HCT116 (cell line): ENCODE data around the gene SRGAP3. TPM values are rescaled to one million over a fixed set of nuclear protein-coding genes. Genes with fewer than 3 reads are reported as not detected.

Source experiments
- ATAC-seq: fragments of 200-7000 bp; cut with Tn5 transposase; 2 replicates; pipeline ENCODE4 v1.9.1; 2020; ENCODE audit warnings: mild to moderate bottlenecking, moderate library complexity
- BruUV-seq: library from RNA; stranded (reverse); fragments of 400-500 nt; replicated peaks from 2 replicates; lab custom pipeline; 2021; lab: Mats Ljungman, UMichigan
- CTCF ChIA-PET: fragments of 300-600 bp; sonication (Branson Sonifier 250); formaldehyde crosslinking; loops from one replicate; lab custom pipeline; 2021; ENCODE audit warnings: antibody characterized with exemption; lab: Charles Lee
- POLR2A ChIA-PET: fragments of 300-600, 350-600 bp; sonication (Branson Sonifier 250); formaldehyde crosslinking; loops from one replicate; lab custom pipeline; 2021; ENCODE audit warnings: antibody characterized with exemption; lab: Charles Lee
- RAD21 ChIA-PET, 2 experiments: fragments of 300-600 bp; sonication (Branson Sonifier 250); formaldehyde crosslinking; loops; one replicate each; lab custom pipeline; 2023; ENCODE audit warnings: low total read pairs in 2 of 2; ENCODE audit not compliant: uncharacterized antibody in 2 of 2, unreplicated experiment in 2 of 2, low non-redundant PET in 1 of 2; lab: Charles Lee
- DNase-seq: peaks from one replicate; pipeline ENCODE4 v3.0.0-alpha.2; 2010; ENCODE audit warnings: low read depth, low spot score
- H2AFZ ChIP-seq: fragments of 200-600 bp; shearing (Covaris generic), sonication (generic); 2 replicates; pipeline ENCODE4 v1.6.1; 2017; ENCODE audit warnings: low read depth, mixed run types, mixed read lengths, antibody characterized with exemption, low read length; ENCODE audit not compliant: poor library complexity, severe bottlenecking
- H3K27ac ChIP-seq: 2 replicates; pipeline ENCODE4 v1.5.1; 2012; ENCODE audit warnings: low read depth, low read length
- H3K27me3 ChIP-seq: fragments of 200-600 bp; sonication (generic); 2 replicates; pipeline ENCODE4 v1.6.1; 2016; ENCODE audit warnings: mixed run types, low read length, mixed read lengths; ENCODE audit not compliant: insufficient read depth
- H3K36me3 ChIP-seq, 2 experiments: fragments of 200-500 bp in 1 of 2; fragments of 200-600 bp in 1 of 2; sonication (Bioruptor generic) in 1 of 2; sonication (generic) in 1 of 2; 2 replicates each; pipeline versions ENCODE4 v1.5.1 to v1.6.1; 2014 to 2016; ENCODE audit warnings: low read length in 2 of 2, inconsistent platforms in 1 of 2, mixed read lengths in 1 of 2, mixed run types in 1 of 2; ENCODE audit not compliant: insufficient read depth in 2 of 2, control insufficient read depth in 1 of 2
- H3K4me1 ChIP-seq, 2 experiments: fragments of 200-600 bp in 1 of 2; sonication (generic) in 1 of 2; 2 replicates each; pipeline versions ENCODE4 v1.5.1 to v1.6.1; 2012 to 2017; ENCODE audit warnings: low read length in 2 of 2, inconsistent platforms in 1 of 2, mild to moderate bottlenecking in 1 of 2, mixed read lengths in 1 of 2, mixed run types in 1 of 2, moderate library complexity in 1 of 2; ENCODE audit not compliant: insufficient read depth in 2 of 2, control insufficient read depth in 1 of 2
- H3K4me2 ChIP-seq: fragments of 200-600 bp; sonication (generic); 2 replicates; pipeline ENCODE4 v1.6.1; 2017; ENCODE audit warnings: mixed run types, low read length, mixed read lengths
- H3K4me3 ChIP-seq, 2 experiments: fragments of 200-600 bp in 1 of 2; sonication (generic) in 1 of 2; replicated peaks in 1 of 2; 2 replicates each; pipeline ENCODE4 v1.5.1; 2011 to 2016; ENCODE audit warnings: low read length in 2 of 2, control low read depth in 1 of 2, low read depth in 1 of 2, mild to moderate bottlenecking in 1 of 2, mixed read lengths in 1 of 2, mixed run types in 1 of 2
- H3K79me2 ChIP-seq: fragments of 200-600 bp; sonication (generic); 2 replicates; pipeline ENCODE4 v1.6.1; 2017; ENCODE audit warnings: mild to moderate bottlenecking, mixed run types, low read length, moderate library complexity, mixed read lengths; ENCODE audit not compliant: insufficient read depth
- H3K9ac ChIP-seq: fragments of 200-600 bp; sonication (generic); 2 replicates; pipeline ENCODE4 v1.6.1; 2016; ENCODE audit warnings: low read length, mixed read lengths
- H3K9me2 ChIP-seq: fragments of 200-600 bp; sonication (generic), shearing (Covaris generic); 2 replicates; pipeline ENCODE4 v1.6.1; 2017; ENCODE audit warnings: mixed run types, mild to moderate bottlenecking, moderate library complexity; ENCODE audit not compliant: insufficient read depth
- H3K9me3 ChIP-seq, 2 experiments: fragments of 200-500 bp in 1 of 2; fragments of 200-600 bp in 1 of 2; sonication (Bioruptor generic) in 1 of 2; sonication (generic) in 1 of 2; 2 replicates each; pipeline ENCODE4 v1.6.1; 2014 to 2017; ENCODE audit warnings: low read length in 2 of 2, mixed read lengths in 2 of 2, inconsistent platforms in 1 of 2, low read depth in 1 of 2, mild to moderate bottlenecking in 1 of 2, mixed run types in 1 of 2, moderate library complexity in 1 of 2; ENCODE audit not compliant: control insufficient read depth in 1 of 2, insufficient read depth in 1 of 2
- H4K20me1 ChIP-seq: fragments of 200-600 bp; sonication (generic), shearing (Covaris generic); 2 replicates; pipeline ENCODE4 v1.6.1; 2017; ENCODE audit warnings: mixed run types, mild to moderate bottlenecking, moderate library complexity; ENCODE audit not compliant: insufficient read depth
- CBX3 ChIP-seq: IDR thresholded peaks from 2 replicates; pipeline ENCODE4 v1.6.1; 2012; ENCODE audit warnings: low read depth
- CTCF ChIP-seq, 3 experiments: fragments of 200-600 bp in 1 of 3; sonication (generic) in 1 of 3; IDR thresholded peaks in 2 of 3; conservative IDR thresholded peaks in 1 of 3; 2 replicates each; pipeline ENCODE4 v1.5.1; 2012 to 2017; ENCODE audit warnings: low read depth in 2 of 3, low read length in 2 of 3, antibody characterized with exemption in 1 of 3, borderline replicate concordance in 1 of 3, control low read depth in 1 of 3, mild to moderate bottlenecking in 1 of 3, mixed read lengths in 1 of 3, mixed run types in 1 of 3, moderate library complexity in 1 of 3; ENCODE audit not compliant: insufficient read depth in 1 of 3
- EGR1 ChIP-seq: IDR thresholded peaks from 2 replicates; pipeline ENCODE4 v1.6.1; 2012; ENCODE audit warnings: low read depth
- ELF1 ChIP-seq: IDR thresholded peaks from 2 replicates; pipeline ENCODE4 v1.6.1; 2012; ENCODE audit warnings: low read depth, borderline replicate concordance
- EZH2 ChIP-seq: fragments of 200-600 bp; sonication (generic); IDR thresholded peaks from 2 replicates; pipeline ENCODE4 v1.6.1; 2017; ENCODE audit warnings: antibody characterized with exemption, mixed run types
- FOSL1 ChIP-seq: IDR thresholded peaks from 2 replicates; pipeline ENCODE4 v1.6.1; 2012; ENCODE audit warnings: low read depth
- JUND ChIP-seq: IDR thresholded peaks from 2 replicates; pipeline ENCODE4 v1.6.1; 2012
- MAX ChIP-seq: IDR thresholded peaks from 2 replicates; pipeline ENCODE4 v1.6.1; 2012
- POLR2A ChIP-seq: IDR thresholded peaks from 2 replicates; pipeline ENCODE4 v1.7.0; 2011; ENCODE audit warnings: borderline replicate concordance; ENCODE audit not compliant: insufficient read depth, insufficient read length; ENCODE audit errors: extremely low read depth
- SIN3A ChIP-seq: IDR thresholded peaks from 2 replicates; pipeline ENCODE4 v1.6.1; 2012; ENCODE audit warnings: low read depth
- SRF ChIP-seq: IDR thresholded peaks from 2 replicates; pipeline ENCODE4 v1.6.1; 2012; ENCODE audit warnings: low read depth
- YY1 ChIP-seq: IDR thresholded peaks from 2 replicates; pipeline ENCODE4 v1.6.1; 2011; ENCODE audit warnings: low read length, low read depth, moderate library complexity, mild to moderate bottlenecking; ENCODE audit not compliant: insufficient replicate concordance; ENCODE audit errors: extremely low read depth
- ZFX ChIP-seq: fragments of 450-650 bp; IDR thresholded peaks from 2 replicates; pipeline ENCODE4 v1.6.1; 2017
- intact Hi-C: fragments of 100-400 bp; cut with micrococcal nuclease; formaldehyde crosslinking; loops from 2 replicates; pipeline ENCODE4 v1.10.0; 2022
- total RNA-seq: library from RNA; stranded (reverse); gene quantifications from one replicate; pipeline ENCODE4 v1.2.1, GENCODE V29; 2021; ENCODE audit not compliant: unreplicated experiment

The SRGAP3 gene
- total RNA-seq, 1 experiment from 2014 or later, result 8.3 TPM

- H3K9me2 ChIP-seq, result no peaks in the 10 kb centered on the region
- POLR2A ChIA-PET, result no interaction called here
- CTCF ChIA-PET, result no interaction called here
- H3K9ac ChIP-seq, result no peak overlapping the region
- no peaks in the 10 kb centered on the region for H3K36me3 ChIP-seq
- ATAC-seq (0 out of 2 replicates have a peak, but pooled peaks have one; percentile 36), DNase-seq (no peak)
- no peak overlapping the region for H3K4me3 ChIP-seq
- H3K4me2 ChIP-seq, result no peak overlapping the region
- intact Hi-C loops, result no loop called here
- no peaks in the 10 kb centered on the region for H3K27me3 ChIP-seq
- H3K27ac ChIP-seq, result no peak overlapping the region
- H4K20me1 ChIP-seq, result no peaks in the 10 kb centered on the region
- TF ChIP-seq EZH2 (no peak), CBX3 (no peak), EGR1 (no peak), MAX (no peak), FOSL1 (no peak), CTCF (IDR thresholded peaks at IDR 0.05 in 2 of 3, conservative IDR thresholded peaks at IDR 0.05 in 1 of 3; ENCODE audit: borderline replicate concordance in 1 of 3, insufficient read depth in 1 of 3, low read depth in 2 of 3, low read length in 2 of 3) (no peak)
- no TSS peak for BruUV-seq
- no peak overlapping the region for H2AFZ ChIP-seq
- no peaks in the 10 kb centered on the region for H3K9me3 ChIP-seq
- no peaks in the 10 kb centered on the region for H3K4me1 ChIP-seq
- RAD21 ChIA-PET, result no interaction called here
- H3K79me2 ChIP-seq, result no peaks in the 10 kb centered on the region
These were observed 25.0 kb downstream of the SRGAP3 start for GRCh38 chr3:9224490-9224889.

GRCh38 chr3:9223672-9224071 is 25.8 kb downstream of the SRGAP3 start:
- ATAC-seq (no peak), DNase-seq (no peak)
- POLR2A ChIA-PET, result no interaction called here
- no peaks in the 10 kb centered on the region for H3K9me2 ChIP-seq
- TF ChIP-seq CTCF (IDR thresholded peaks at IDR 0.05 in 2 of 3, conservative IDR thresholded peaks at IDR 0.05 in 1 of 3; ENCODE audit: borderline replicate concordance in 1 of 3, insufficient read depth in 1 of 3, low read depth in 2 of 3, low read length in 2 of 3) (no peak), SRF (no peak), POLR2A (no peak), EGR1 (no peak), JUND (no peak), MAX (no peak), SIN3A (no peak), ZFX (no peak), YY1 (no peak), ELF1 (no peak)
- TF ChIP-seq, all 23 proteins: peak for 0
- H3K79me2 ChIP-seq, result no peaks in the 10 kb centered on the region
- H3K27me3 ChIP-seq, result no peaks in the 10 kb centered on the region
- RAD21 ChIA-PET, result no interaction called here
- H2AFZ ChIP-seq, result no peak overlapping the region
- no peaks in the 10 kb centered on the region for H3K9me3 ChIP-seq
- H3K4me2 ChIP-seq, result no peak overlapping the region
- no peaks in the 10 kb centered on the region for H4K20me1 ChIP-seq
- CTCF ChIA-PET, result no interaction called here
- intact Hi-C loops, result no loop called here
- H3K4me1 ChIP-seq, result no peaks in the 10 kb centered on the region
- H3K9ac ChIP-seq, result no peak overlapping the region
- no peaks in the 10 kb centered on the region for H3K36me3 ChIP-seq
- BruUV-seq, result no TSS peak
- H3K27ac ChIP-seq, result no peak overlapping the region
- H3K4me3 ChIP-seq, result no peak overlapping the region
